H1 (cell line): Measurements from ENCODE around the gene ARL6IP4. TPM values are rescaled to one million over a fixed set of nuclear protein-coding genes. Genes with fewer than 3 reads are reported as not detected.

Experiments used
- CTCF ChIA-PET: fragments of 300-600 bp; sonication (Branson Sonifier 250); formaldehyde crosslinking; loops from one replicate; lab custom pipeline; 2021; ENCODE audit not compliant: partially characterized antibody; lab: Charles Lee
- POLR2A ChIA-PET: fragments of 300-600 bp; sonication (Branson Sonifier 250); formaldehyde crosslinking; loops from one replicate; lab custom pipeline; 2021; ENCODE audit warnings: inconsistent platforms; ENCODE audit not compliant: partially characterized antibody; lab: Charles Lee
- DNase-seq, 2 experiments: peaks; one replicate each; pipeline versions ENCODE4 v3.0.0 to v3.0.0-alpha.2; 2010 to 2022; ENCODE audit warnings: low spot score in 2 of 2, low read depth in 1 of 2, mixed read lengths in 1 of 2
- FAIRE-seq: peaks from 2 replicates; lab custom pipeline; 2011; peaks lifted over from hg19 to GRCh38; lab: Jason Lieb, UNC
- H2AFZ ChIP-seq: 2 replicates; pipeline ENCODE4 v1.8.1; 2012; ENCODE audit warnings: low read length, inconsistent platforms
- H2AK5ac ChIP-seq: 2 replicates; pipeline ENCODE4 v1.6.1; 2013; ENCODE audit warnings: low read depth, low read length
- H2BK120ac ChIP-seq: replicated peaks from 2 replicates; pipeline ENCODE3; 2013; ENCODE audit warnings: low read depth, low read length, inconsistent platforms
- H2BK12ac ChIP-seq: 2 replicates; pipeline ENCODE4 v1.6.1; 2013; ENCODE audit warnings: low read depth, low read length
- H2BK15ac ChIP-seq: 2 replicates; pipeline ENCODE4 v1.6.1; 2013; ENCODE audit warnings: low read length
- H2BK20ac ChIP-seq: 2 replicates; pipeline ENCODE4 v1.6.1; 2013; ENCODE audit warnings: low read length
- H2BK5ac ChIP-seq: 2 replicates; pipeline ENCODE4 v1.6.1; 2013; ENCODE audit warnings: low read depth, low read length
- H3K14ac ChIP-seq: 2 replicates; pipeline ENCODE4 v1.6.1; 2013; ENCODE audit warnings: inconsistent platforms; ENCODE audit not compliant: insufficient read length
- H3K18ac ChIP-seq: 2 replicates; pipeline ENCODE4 v1.6.1; 2013; ENCODE audit warnings: low read length; ENCODE audit errors: extremely low read depth
- H3K23ac ChIP-seq: 2 replicates; pipeline ENCODE4 v1.6.1; 2013; ENCODE audit warnings: inconsistent platforms; ENCODE audit not compliant: insufficient read length
- H3K23me2 ChIP-seq: 2 replicates; pipeline ENCODE4 v1.6.1; 2013; ENCODE audit warnings: low read depth, low read length
- H3K27ac ChIP-seq: 2 replicates; pipeline ENCODE4 v1.6.1; 2011; ENCODE audit warnings: low read depth, low read length, inconsistent platforms
- H3K27me3 ChIP-seq, 4 experiments: replicated peaks in 1 of 4; 1 replicate in 1 of 4; 2 replicates in 3 of 4; pipeline versions ENCODE4 v1.6.1 to v1.8.1; 2011 to 2013; ENCODE audit warnings: low read length in 3 of 4, mild to moderate bottlenecking in 3 of 4, inconsistent platforms in 2 of 4, mixed read lengths in 2 of 4, moderate library complexity in 1 of 4; ENCODE audit not compliant: control insufficient read depth in 3 of 4, insufficient read depth in 3 of 4; ENCODE audit errors: extremely low read depth in 1 of 4
- H3K36me3 ChIP-seq, 4 experiments: 2 replicates each; pipeline versions ENCODE4 v1.6.1 to v1.8.1; 2011 to 2013; ENCODE audit warnings: mild to moderate bottlenecking in 4 of 4, low read length in 3 of 4, moderate library complexity in 2 of 4, control low read depth in 1 of 4, inconsistent platforms in 1 of 4; ENCODE audit not compliant: insufficient read depth in 4 of 4, control insufficient read depth in 2 of 4
- H3K4ac ChIP-seq: replicated peaks from 2 replicates; pipeline ENCODE3; 2013; ENCODE audit warnings: low read length, low read depth, mixed read lengths, inconsistent platforms; ENCODE audit not compliant: insufficient read length
- H3K4me1 ChIP-seq, 4 experiments: replicated peaks in 1 of 4; 1 replicate in 1 of 4; 2 replicates in 3 of 4; pipeline versions ENCODE4 v1.6.1 to v1.8.1; 2011 to 2013; ENCODE audit warnings: low read length in 3 of 4, inconsistent platforms in 2 of 4, mixed read lengths in 1 of 4; ENCODE audit not compliant: insufficient read depth in 4 of 4, control insufficient read depth in 3 of 4
- H3K4me2 ChIP-seq, 2 experiments: 2 replicates each; pipeline versions ENCODE4 v1.6.1 to v1.8.1; 2011 to 2013; ENCODE audit warnings: low read depth in 2 of 2, low read length in 2 of 2, control low read depth in 1 of 2, inconsistent platforms in 1 of 2, mild to moderate bottlenecking in 1 of 2; ENCODE audit not compliant: insufficient read depth in 1 of 2
- H3K4me3 ChIP-seq, 4 experiments: fragments of 200-600, 300-600 bp in 1 of 4; sonication (generic), shearing (Covaris generic), sonication (Bioruptor Twin) in 1 of 4; 2 replicates each; pipeline versions ENCODE4 v1.5.1 to v1.8.1; 2011 to 2016; ENCODE audit warnings: low read length in 4 of 4, low read depth in 3 of 4, control low read depth in 2 of 4, inconsistent platforms in 2 of 4, mild to moderate bottlenecking in 2 of 4, mixed read lengths in 1 of 4, moderate library complexity in 1 of 4; ENCODE audit not compliant: insufficient read depth in 2 of 4; ENCODE audit errors: extremely low read depth in 1 of 4
- H3K56ac ChIP-seq: replicated peaks from 2 replicates; pipeline ENCODE3; 2013; ENCODE audit warnings: low read depth, mild to moderate bottlenecking, mixed read lengths, low read length, inconsistent platforms; ENCODE audit not compliant: insufficient read length
- H3K79me1 ChIP-seq: 2 replicates; pipeline ENCODE4 v1.6.1; 2013; ENCODE audit warnings: low read depth, low read length, control low read depth
- H3K79me2 ChIP-seq, 2 experiments: 2 replicates each; pipeline versions ENCODE4 v1.6.1 to v1.8.1; 2012 to 2013; ENCODE audit warnings: low read length in 2 of 2, mild to moderate bottlenecking in 2 of 2, inconsistent platforms in 1 of 2; ENCODE audit not compliant: insufficient read depth in 2 of 2, control insufficient read depth in 1 of 2
- H3K9ac ChIP-seq, 4 experiments: replicated peaks in 1 of 4; 1 replicate in 1 of 4; 2 replicates in 3 of 4; pipeline versions ENCODE4 v1.6.1 to v1.8.1; 2011 to 2013; ENCODE audit warnings: low read depth in 3 of 4, low read length in 3 of 4, control low read depth in 2 of 4, mild to moderate bottlenecking in 2 of 4, moderate library complexity in 2 of 4, inconsistent platforms in 1 of 4; ENCODE audit errors: extremely low read depth in 1 of 4
- H3K9me3 ChIP-seq, 2 experiments: 2 replicates each; pipeline versions ENCODE4 v1.6.1 to v1.8.1; 2012 to 2013; ENCODE audit warnings: mild to moderate bottlenecking in 2 of 2, moderate library complexity in 2 of 2, control low read depth in 1 of 2, inconsistent platforms in 1 of 2, low read depth in 1 of 2, low read length in 1 of 2, mixed read lengths in 1 of 2; ENCODE audit not compliant: insufficient read depth in 2 of 2
- H4K20me1 ChIP-seq, 2 experiments: replicated peaks in 1 of 2; 2 replicates each; pipeline versions ENCODE3 to v1.8.1; 2011 to 2013; ENCODE audit warnings: inconsistent platforms in 2 of 2, low read length in 2 of 2, mild to moderate bottlenecking in 1 of 2; ENCODE audit not compliant: insufficient read depth in 2 of 2, control insufficient read depth in 1 of 2
- H4K5ac ChIP-seq: 2 replicates; pipeline ENCODE4 v1.6.1; 2013; ENCODE audit warnings: low read length, low read depth, mixed read lengths, inconsistent platforms; ENCODE audit not compliant: insufficient read length
- H4K8ac ChIP-seq: 2 replicates; pipeline ENCODE4 v1.8.0; 2013; ENCODE audit warnings: mild to moderate bottlenecking, moderate library complexity, low read length, inconsistent platforms; ENCODE audit not compliant: insufficient read depth; ENCODE audit errors: extremely low read depth
- H4K91ac ChIP-seq: replicated peaks from 2 replicates; pipeline ENCODE3; 2013; ENCODE audit warnings: low read length, mixed read lengths, inconsistent platforms; ENCODE audit not compliant: insufficient read length
- WGBS, 2 experiments: shearing (Covaris generic) in 1 of 2; methylation state at CpG; one replicate each; pipeline versions ENCODE4 v1.1.6 to v1.1.7; 2013 to 2015; ENCODE audit warnings: low lambda C conversion rate in 2 of 2, mixed read lengths in 2 of 2, inconsistent platforms in 1 of 2, low coverage in 1 of 2, missing lambda C conversion rate in 1 of 2; ENCODE audit not compliant: insufficient replicate concordance in 2 of 2, insufficient coverage in 1 of 2, insufficient read length in 1 of 2; ENCODE audit errors: extremely low coverage in 1 of 2, missing lambda C conversion rate in 1 of 2; 5-methylcytosine and 5-hydroxymethylcytosine counted together
- polyA plus RNA-seq, 7 experiments: library from polyadenylated mRNA; depleted of rRNA in 3 of 7; stranded (reverse) in 5 of 7; unstranded in 2 of 7; fragments of >200 nt in 5 of 7; fragments of 200-250 nt in 2 of 7; gene quantifications; 1 replicate in 5 of 7; 2 replicates in 1 of 7; 4 replicates in 1 of 7; pipeline versions ENCODE4 v1.2.1 to v1.2.3, GENCODE V29; 2011 to 2013; ENCODE audit warnings: missing spikeins in 2 of 7, mixed read lengths in 2 of 7
- total RNA-seq: library from RNA; stranded (reverse); fragmentation: NEBNext Ultra II Directional; extraction: Animal tissue kit (Norgen Biotek cat#: 25700); gene quantifications from 2 replicates; pipeline ENCODE4 v1.2.1, GENCODE V29; 2021

The ARL6IP4 gene
- total and polyA plus RNA-seq, 2 of the 8 experiments (the other 6 are each of a cell fraction or from before 2014, with no cell fraction given) = 76.4 to 109 TPM

GRCh38 chr12:122995503-122996187, 15.2 kb downstream of the ARL6IP4 start:
- no peak overlapping the region for H3K9ac ChIP-seq
- H3K4me3 ChIP-seq = no peak overlapping the region
- no peaks in the 10 kb centered on the region for H3K36me3 ChIP-seq
- ChIA-PET CTCF (interaction anchor here (0.9 to 2.4 kb wide), 3 partner anchors 64 to 242 kb away, joined by 3 to 7 read pairs (median 3); no protein-coding TSS in a partner anchor), POLR2A (interaction anchor here (1.1 to 3.5 kb wide), 2 partner anchors 12 to 16 kb away, joined by 3 to 15 read pairs; partner anchors contain the start of gene ARL6IP4)
- no peak overlapping the region for H2BK120ac ChIP-seq
- no peak overlapping the region for H2BK15ac ChIP-seq
- H2BK5ac ChIP-seq = no peak overlapping the region
- no peaks in the 10 kb centered on the region for H3K9me3 ChIP-seq
- H3K79me1 ChIP-seq = no peaks in the 10 kb centered on the region
- no peaks in the 10 kb centered on the region for H3K79me2 ChIP-seq
- no peak overlapping the region for H2BK12ac ChIP-seq
- DNase-seq (no peak), FAIRE-seq (no peak)
- H3K27ac ChIP-seq = no peak overlapping the region
- no peaks in the 10 kb centered on the region for H3K27me3 ChIP-seq
- H4K20me1 ChIP-seq = no peaks in the 10 kb centered on the region
- H4K8ac ChIP-seq = peak overlapping the region; percentile 25; the same call in 1 of the 2 replicates
- no peaks in the 10 kb centered on the region; a peak in 2 of 7 replicates for H3K4me1 ChIP-seq
- H3K23me2 ChIP-seq = no peaks in the 10 kb centered on the region
- no peak overlapping the region for H4K91ac ChIP-seq
- WGBS, 2 experiments = 91% methylated on average over 20 of the region's 20 CpGs; no CpG with 5 or more reads in 1 of the 2 experiments
- no peak overlapping the region for H3K18ac ChIP-seq
- H2AFZ ChIP-seq = no peak overlapping the region
- no peak overlapping the region for H3K4ac ChIP-seq
- no peak overlapping the region for H2AK5ac ChIP-seq
- H3K14ac ChIP-seq = no peak overlapping the region
- no peak overlapping the region for H2BK20ac ChIP-seq
- H3K4me2 ChIP-seq = no peak overlapping the region
- no peak overlapping the region for H3K56ac ChIP-seq
- no peak overlapping the region for H3K23ac ChIP-seq
- H4K5ac ChIP-seq = no peak overlapping the region
